Measurements from ENCODE around the gene CLEC12A. TPM values are rescaled to one million over a fixed set of nuclear protein-coding genes. Genes with fewer than 3 reads are reported as not detected.
"Not testable (repeated sequence)": the region's sequence is repeated elsewhere in the genome, so short reads cannot be mapped to it uniquely, and the experiment has no call there.

The CLEC12A gene
- total RNA-seq, 1 experiment from 2014 or later: not detected

GRCh38 chr12:10018386-10018785 lies 47.2 kb downstream of the CLEC12A start:
- Histone ChIP-seq H3K27ac (ENCODE audit: low read length) (no peak overlapping the region), H3K79me2 (ENCODE audit: low read length) (no peaks in the 10 kb centered on the region), H3K9me3 (ENCODE audit: low read length) (no peaks in the 10 kb centered on the region), H3K27me3 (ENCODE audit: low read length) (no peaks in the 10 kb centered on the region), H3K9ac (ENCODE audit: low read length) (no peak overlapping the region), H3K4me2 (ENCODE audit: low read length) (no peak overlapping the region), H2AFZ (ENCODE audit: low read length) (0 out of 2 replicates have a peak overlapping the region, but pooled peaks have one; percentile 28), H4K20me1 (ENCODE audit: low read length) (no peaks in the 10 kb centered on the region), H3K36me3 (ENCODE audit: low read depth, low read length) (no peaks in the 10 kb centered on the region), H3K9me2 (replicated peaks; ENCODE audit: low read length) (no peaks in the 10 kb centered on the region), H3K4me1 (ENCODE audit: insufficient read depth, low read length) (peaks cover 11% of the 10 kb centered on the region), H3K4me3 (ENCODE audit: low read length) (no peak overlapping the region), H3F3A (ENCODE audit: low read length, unreplicated experiment) (no peaks in the 10 kb centered on the region)
- no TSS peak for BruUV-seq (replicated peaks)
- ATAC-seq (peak; percentile 59), DNase-seq (peak; percentile 42)
- TF ChIP-seq CTCF (conservative IDR thresholded peaks at IDR 0.05; ENCODE audit: low read depth, low read length) (no peak), EZH2phosphoT487 (IDR thresholded peaks at IDR 0.05; ENCODE audit: borderline replicate concordance, low read length) (no peak), EZH2 (IDR thresholded peaks at IDR 0.05; ENCODE audit: low read length, unreplicated experiment) (no peak)
- intact Hi-C loops (cut with micrococcal nuclease): no loop called here
- ChIA-PET CTCF (no interaction called here), POLR2A (ENCODE audit: unreplicated experiment) (interaction anchor here (0.6 kb wide), 1 partner anchor 13 kb away, joined by 4 read pairs; no protein-coding TSS in a partner anchor)

- no peak overlapping the region for H2AFZ ChIP-seq (ENCODE audit: low read length)
- H3K9me2 ChIP-seq (replicated peaks; ENCODE audit: low read length): no peaks in the 10 kb centered on the region
- H3K4me1 ChIP-seq (ENCODE audit: insufficient read depth, low read length): peaks cover 11% of the 10 kb centered on the region
- no peaks in the 10 kb centered on the region for H4K20me1 ChIP-seq (ENCODE audit: low read length)
- BruUV-seq (replicated peaks): no TSS peak
- DNase-seq: no peak
- no peaks in the 10 kb centered on the region for H3K79me2 ChIP-seq (ENCODE audit: low read length)
- no peak overlapping the region for H3K4me3 ChIP-seq (ENCODE audit: low read length)
- intact Hi-C loops (cut with micrococcal nuclease): no loop called here
- ChIA-PET CTCF (no interaction called here), POLR2A (ENCODE audit: unreplicated experiment) (no interaction called here)
- no peaks in the 10 kb centered on the region for H3K36me3 ChIP-seq (ENCODE audit: low read depth, low read length)
- H3F3A ChIP-seq (ENCODE audit: low read length, unreplicated experiment): no peaks in the 10 kb centered on the region
- H3K27me3 ChIP-seq (ENCODE audit: low read length): no peaks in the 10 kb centered on the region
- no peak overlapping the region for H3K4me2 ChIP-seq (ENCODE audit: low read length)
- no peak for ATAC-seq
- no peak overlapping the region for H3K27ac ChIP-seq (ENCODE audit: low read length)
- no peak overlapping the region for H3K9ac ChIP-seq (ENCODE audit: low read length)
- no peaks in the 10 kb centered on the region for H3K9me3 ChIP-seq (ENCODE audit: low read length)
- TF ChIP-seq EZH2 (IDR thresholded peaks at IDR 0.05; ENCODE audit: low read length, unreplicated experiment): no peak
- no peak for TF ChIP-seq EZH2phosphoT487 (IDR thresholded peaks at IDR 0.05; ENCODE audit: borderline replicate concordance, low read length)
- no peak for TF ChIP-seq CTCF (conservative IDR thresholded peaks at IDR 0.05; ENCODE audit: low read depth, low read length)
Measured at GRCh38 chr12:10021342-10021741, 50.1 kb downstream of the CLEC12A start.

- H2AFZ ChIP-seq (ENCODE audit: low read length): no peak overlapping the region
- H3F3A ChIP-seq (ENCODE audit: low read length, unreplicated experiment): no peaks in the 10 kb centered on the region
- no peaks in the 10 kb centered on the region for H3K36me3 ChIP-seq (ENCODE audit: low read depth, low read length)
- H3K79me2 ChIP-seq (ENCODE audit: low read length): no peaks in the 10 kb centered on the region
- no peak overlapping the region for H3K9ac ChIP-seq (ENCODE audit: low read length)
- TF ChIP-seq EZH2phosphoT487 (IDR thresholded peaks at IDR 0.05; ENCODE audit: borderline replicate concordance, low read length) (no peak), CTCF (conservative IDR thresholded peaks at IDR 0.05; ENCODE audit: low read depth, low read length) (no peak), EZH2 (IDR thresholded peaks at IDR 0.05; ENCODE audit: low read length, unreplicated experiment) (no peak)
- no peak overlapping the region for H3K4me3 ChIP-seq (ENCODE audit: low read length)
- ATAC-seq: no peak
- no peaks in the 10 kb centered on the region for H4K20me1 ChIP-seq (ENCODE audit: low read length)
- H3K9me3 ChIP-seq (ENCODE audit: low read length): no peaks in the 10 kb centered on the region
- ChIA-PET POLR2A (ENCODE audit: unreplicated experiment) (no interaction called here), CTCF (no interaction called here)
- H3K9me2 ChIP-seq (replicated peaks; ENCODE audit: low read length): no peaks in the 10 kb centered on the region
- H3K4me1 ChIP-seq (ENCODE audit: insufficient read depth, low read length): peaks cover 7% of the 10 kb centered on the region
- intact Hi-C loops (cut with micrococcal nuclease): no loop called here
- DNase-seq: no peak
- no peaks in the 10 kb centered on the region for H3K27me3 ChIP-seq (ENCODE audit: low read length)
- H3K4me2 ChIP-seq (ENCODE audit: low read length): no peak overlapping the region
- no TSS peak for BruUV-seq (replicated peaks)
- H3K27ac ChIP-seq (ENCODE audit: low read length): no peak overlapping the region
Measured at GRCh38 chr12:10025236-10025635, 54.0 kb downstream of the CLEC12A start.

GRCh38 chr12:10026666-10027065 lies 55.5 kb downstream of the CLEC12A start:
- H3K4me2 ChIP-seq (ENCODE audit: low read length); H3K79me2 ChIP-seq (ENCODE audit: low read length); H3K9ac ChIP-seq (ENCODE audit: low read length); H3K27me3 ChIP-seq (ENCODE audit: low read length); H3K27ac ChIP-seq (ENCODE audit: low read length); POLR2A ChIA-PET (ENCODE audit: unreplicated experiment); H3F3A ChIP-seq (ENCODE audit: low read length, unreplicated experiment); H3K36me3 ChIP-seq (ENCODE audit: low read depth, low read length); H4K20me1 ChIP-seq (ENCODE audit: low read length); H3K9me3 ChIP-seq (ENCODE audit: low read length); H3K9me2 ChIP-seq (replicated peaks; ENCODE audit: low read length); intact Hi-C loops (cut with micrococcal nuclease); H2AFZ ChIP-seq (ENCODE audit: low read length); ATAC-seq; H3K4me3 ChIP-seq (ENCODE audit: low read length); CTCF ChIA-PET; DNase-seq: not testable (repeated sequence)
- BruUV-seq (replicated peaks): TSS peak; percentile 57
- peaks cover 19% of the 10 kb centered on the region for H3K4me1 ChIP-seq (ENCODE audit: insufficient read depth, low read length)

All from PC-3 (cell line).